CD4-positive, alpha-beta T cell treated with Interleukin-17A for 1 hour (primary cell): Measurements from ENCODE around the gene WNT4.

Experiments
- DNase-seq: peaks from one replicate; pipeline ENCODE4 v3.0.0-alpha.2; 2020

WNT4 gene

GRCh38 chr1:22163137-22163536 lies 20.2 kb upstream of the WNT4 start:
- no peak for DNase-seq

- no peak for DNase-seq
Observed at GRCh38 chr1:22159891-22160290, 17.0 kb upstream of the WNT4 start.

- DNase-seq, result no peak
Observed at GRCh38 chr1:22158654-22159053, 15.8 kb upstream of the WNT4 start.

- no peak for DNase-seq
Observed at GRCh38 chr1:22157359-22157966, 14.6 kb upstream of the WNT4 start.

- no peak for DNase-seq
Observed at GRCh38 chr1:22155517-22155916, 12.6 kb upstream of the WNT4 start.

GRCh38 chr1:22154626-22155025 lies 11.7 kb upstream of the WNT4 start:
- no peak for DNase-seq

GRCh38 chr1:22153660-22154437 lies 11.0 kb upstream of the WNT4 start:
- no peak for DNase-seq

- no peak for DNase-seq
Observed at GRCh38 chr1:22150923-22151322, 8.0 kb upstream of the WNT4 start.

GRCh38 chr1:22142315-22143064 lies 407 bp downstream of the WNT4 start:
- DNase-seq, result no peak

- no peak for DNase-seq
Observed at GRCh38 chr1:22141554-22142314, 1.2 kb downstream of the WNT4 start.

- no peak for DNase-seq
Observed at GRCh38 chr1:22140694-22141093, 2.2 kb downstream of the WNT4 start.

- no peak for DNase-seq
Observed at GRCh38 chr1:22139817-22140216, 3.1 kb downstream of the WNT4 start.

- no peak for DNase-seq
Observed at GRCh38 chr1:22139066-22139594, 3.8 kb downstream of the WNT4 start.

- no peak for DNase-seq
Observed at GRCh38 chr1:22137004-22137720, 5.7 kb downstream of the WNT4 start.

GRCh38 chr1:22133931-22134324 lies 9.0 kb downstream of the WNT4 start:
- DNase-seq, result no peak

- DNase-seq, result no peak
Observed at GRCh38 chr1:22133247-22133930, 9.5 kb downstream of the WNT4 start.

GRCh38 chr1:22132517-22133235 lies 10.2 kb downstream of the WNT4 start:
- no peak for DNase-seq

- DNase-seq, result peak; percentile 45
Observed at GRCh38 chr1:22131875-22132486, 10.9 kb downstream of the WNT4 start.

GRCh38 chr1:22131062-22131461 lies 11.8 kb downstream of the WNT4 start:
- DNase-seq, result no peak

GRCh38 chr1:22129501-22130117 lies 13.3 kb downstream of the WNT4 start:
- no peak for DNase-seq
